Astrocyte (in vitro differentiated cells and primary cell): ENCODE measurements around the gene CDC6.

ENCODE experiments used
- CTCF ChIP-seq: IDR thresholded peaks from 2 replicates; pipeline ENCODE4 v1.5.1; 2011; ENCODE audit warnings: low read depth, mild to moderate bottlenecking, inconsistent platforms, low read length, moderate library complexity; ENCODE audit not compliant: insufficient read depth
- EZH2 ChIP-seq: IDR thresholded peaks from 2 replicates; pipeline ENCODE4 v1.6.1; 2012; ENCODE audit warnings: mild to moderate bottlenecking, low read length, inconsistent platforms; ENCODE audit not compliant: insufficient read depth

GRCh38 chr17:40328386-40328766 lies 40.7 kb downstream of the CDC6 start:
- TF ChIP-seq EZH2 (no peak), CTCF (no peak)
